NCI-H187 treated with DMSO at 0.1 percent for 48 hours (cell line): ENCODE data around the gene ARHGAP18.

Source experiments
- DNase-seq: peaks from one replicate; lab custom pipeline; 2025; lab: John Stamatoyannopoulos, UW

ARHGAP18 gene, protein sequence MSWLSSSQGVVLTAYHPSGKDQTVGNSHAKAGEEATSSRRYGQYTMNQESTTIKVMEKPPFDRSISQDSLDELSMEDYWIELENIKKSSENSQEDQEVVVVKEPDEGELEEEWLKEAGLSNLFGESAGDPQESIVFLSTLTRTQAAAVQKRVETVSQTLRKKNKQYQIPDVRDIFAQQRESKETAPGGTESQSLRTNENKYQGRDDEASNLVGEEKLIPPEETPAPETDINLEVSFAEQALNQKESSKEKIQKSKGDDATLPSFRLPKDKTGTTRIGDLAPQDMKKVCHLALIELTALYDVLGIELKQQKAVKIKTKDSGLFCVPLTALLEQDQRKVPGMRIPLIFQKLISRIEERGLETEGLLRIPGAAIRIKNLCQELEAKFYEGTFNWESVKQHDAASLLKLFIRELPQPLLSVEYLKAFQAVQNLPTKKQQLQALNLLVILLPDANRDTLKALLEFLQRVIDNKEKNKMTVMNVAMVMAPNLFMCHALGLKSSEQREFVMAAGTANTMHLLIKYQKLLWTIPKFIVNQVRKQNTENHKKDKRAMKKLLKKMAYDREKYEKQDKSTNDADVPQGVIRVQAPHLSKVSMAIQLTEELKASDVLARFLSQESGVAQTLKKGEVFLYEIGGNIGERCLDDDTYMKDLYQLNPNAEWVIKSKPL

DNA sequence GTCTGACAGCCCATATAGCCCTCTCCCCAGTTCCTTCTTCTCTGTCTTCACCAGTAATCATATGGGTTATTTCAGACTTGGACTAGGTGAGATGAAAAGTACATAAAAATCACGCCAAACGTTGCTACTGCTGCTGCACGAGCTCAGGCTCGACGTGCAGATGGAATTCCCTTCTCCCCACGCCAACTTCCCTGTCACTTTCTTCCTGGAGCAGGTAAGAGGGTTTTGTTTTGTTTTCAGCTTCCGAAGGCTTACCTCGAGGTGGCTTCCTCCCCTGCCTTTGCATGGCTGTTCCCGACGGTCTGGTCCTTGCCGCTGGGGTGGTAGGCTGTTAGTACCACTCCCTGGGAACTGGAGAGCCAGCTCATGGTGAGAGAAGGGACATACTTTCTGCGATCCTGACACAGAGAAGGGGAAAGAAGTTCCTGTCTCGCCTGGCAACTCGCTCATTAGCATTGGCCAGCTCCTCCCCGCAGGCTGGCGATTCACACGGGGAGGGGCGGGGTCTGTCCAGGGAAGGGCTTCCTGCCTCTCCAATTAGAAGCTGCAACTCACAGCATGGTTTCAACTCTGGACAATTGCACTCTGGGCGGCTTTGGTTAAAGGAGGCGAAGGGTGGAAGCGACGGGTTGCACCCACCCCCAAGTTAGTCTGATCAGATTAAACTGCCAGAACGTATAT, at the start of gene ARHGAP18:
Gene ARHGAP18 (minus strand): TSS at position 409 of the 681 bp plus-strand sequence. CDS start 41 bp downstream, at position 368.
- peak; percentile 26 for DNase-seq

DNA sequence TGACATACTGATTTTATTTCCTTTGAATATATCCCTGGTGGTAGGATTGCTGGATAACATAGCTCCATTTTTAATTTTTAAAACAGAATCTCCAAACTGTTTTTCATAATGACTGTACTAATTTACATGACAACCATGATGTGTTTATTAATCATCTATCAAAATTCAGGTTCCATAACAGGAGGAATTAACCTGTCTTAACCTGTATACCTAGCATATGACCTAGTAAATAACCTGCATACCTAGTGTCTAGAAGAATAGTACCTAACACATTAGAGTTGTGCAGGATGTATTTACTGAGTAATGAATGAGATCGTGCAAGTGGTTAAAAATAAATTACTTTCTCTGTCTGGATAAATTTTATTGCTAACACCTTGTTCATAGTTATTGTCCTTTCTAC, 45.8 kb upstream of the ARHGAP18 start:
- DNase-seq: no peak

DNA sequence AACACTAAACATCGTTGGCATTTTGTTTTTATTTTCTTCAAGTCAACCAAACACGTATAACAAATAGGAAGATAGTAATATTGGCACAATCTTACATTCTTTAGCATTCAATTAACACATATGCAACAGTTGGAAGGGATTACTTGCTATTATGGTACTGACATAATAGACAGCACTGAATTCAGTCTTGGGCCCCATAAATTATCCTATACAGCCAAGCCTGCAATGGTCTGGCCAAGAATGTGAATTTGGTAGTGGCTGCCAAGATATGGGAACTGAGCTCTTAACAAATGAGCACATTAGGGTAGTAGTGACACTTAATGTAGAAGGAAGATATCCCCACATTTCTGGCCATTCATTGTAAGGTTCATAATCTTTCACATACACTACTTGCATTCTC, 44.8 kb upstream of the ARHGAP18 start:
- no peak for DNase-seq

DNA sequence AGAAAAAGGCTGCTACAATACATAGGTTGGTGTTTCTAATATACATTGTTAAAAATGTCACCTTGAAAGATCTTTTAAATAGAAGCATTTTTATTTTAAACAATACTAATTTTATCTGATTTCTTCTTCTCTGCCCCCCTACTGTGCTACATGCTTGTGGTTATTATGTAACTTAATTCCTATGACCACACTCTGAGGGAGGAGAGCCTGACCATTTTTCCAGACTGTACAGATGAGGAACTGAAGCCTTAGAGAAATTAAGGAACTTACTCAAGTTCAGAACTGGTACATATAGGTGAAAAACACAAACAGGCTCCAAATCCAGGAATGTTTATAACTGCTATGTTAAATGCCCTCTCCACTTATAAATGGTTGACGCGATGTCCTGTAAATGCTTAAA, 43.4 kb upstream of the ARHGAP18 start:
- no peak for DNase-seq

DNA sequence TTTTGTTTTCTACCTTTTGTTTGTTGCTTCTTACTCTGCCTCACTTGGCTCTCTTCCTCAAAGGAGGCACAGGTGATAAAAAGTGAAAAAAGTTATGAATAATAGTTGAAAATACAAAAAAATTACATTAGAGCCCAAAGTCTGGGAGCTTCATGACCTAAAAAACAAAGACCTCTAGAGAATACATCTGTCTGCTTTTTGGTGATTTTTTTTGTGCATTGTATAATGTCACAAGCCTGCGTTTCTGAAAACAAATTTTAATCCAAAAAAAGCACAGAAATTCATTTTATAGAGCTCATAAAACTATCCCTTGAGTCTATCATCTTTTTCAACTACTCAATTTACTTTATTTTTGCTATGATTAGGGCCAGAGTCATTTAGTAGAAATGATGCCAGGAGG, 41.4 kb upstream of the ARHGAP18 start:
- DNase-seq: no peak

DNA sequence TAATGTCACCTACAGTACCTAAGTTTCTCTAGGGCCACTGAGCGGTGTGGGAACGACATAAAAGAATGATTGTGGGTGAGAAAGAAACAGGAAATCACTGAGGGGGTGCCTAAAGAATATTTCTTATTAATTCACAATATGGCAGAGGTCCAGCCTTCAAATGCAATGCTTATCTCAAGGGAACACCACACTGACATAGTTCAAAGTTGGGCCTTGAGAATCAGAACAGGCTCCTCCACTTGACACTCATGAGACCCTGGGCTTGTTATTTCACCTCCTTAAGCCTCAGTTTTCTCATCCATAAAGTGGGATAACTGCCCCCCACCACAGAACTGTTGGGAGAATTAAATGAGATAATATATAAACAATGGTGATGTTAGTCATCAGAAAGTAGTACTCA, 40.4 kb upstream of the ARHGAP18 start:
- no peak for DNase-seq

DNA sequence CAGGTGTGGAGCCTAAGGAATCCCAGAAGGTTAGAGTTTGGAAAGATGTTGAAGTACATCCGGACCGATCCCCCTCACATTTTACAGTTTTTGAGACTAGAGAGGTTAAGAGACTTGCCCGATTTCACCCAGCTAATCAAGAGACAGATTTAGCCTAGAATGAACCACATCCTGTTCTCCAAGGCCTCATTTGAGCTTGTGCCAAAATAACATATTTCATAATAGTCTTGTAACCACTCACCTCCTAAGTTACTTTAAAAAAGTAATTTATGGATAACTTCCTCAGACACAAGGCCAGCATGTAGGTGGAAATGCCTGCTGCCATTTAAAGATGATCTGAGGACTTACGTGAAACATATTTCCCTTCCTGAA, 39.8 kb upstream of the ARHGAP18 start:
- no peak for DNase-seq

DNA sequence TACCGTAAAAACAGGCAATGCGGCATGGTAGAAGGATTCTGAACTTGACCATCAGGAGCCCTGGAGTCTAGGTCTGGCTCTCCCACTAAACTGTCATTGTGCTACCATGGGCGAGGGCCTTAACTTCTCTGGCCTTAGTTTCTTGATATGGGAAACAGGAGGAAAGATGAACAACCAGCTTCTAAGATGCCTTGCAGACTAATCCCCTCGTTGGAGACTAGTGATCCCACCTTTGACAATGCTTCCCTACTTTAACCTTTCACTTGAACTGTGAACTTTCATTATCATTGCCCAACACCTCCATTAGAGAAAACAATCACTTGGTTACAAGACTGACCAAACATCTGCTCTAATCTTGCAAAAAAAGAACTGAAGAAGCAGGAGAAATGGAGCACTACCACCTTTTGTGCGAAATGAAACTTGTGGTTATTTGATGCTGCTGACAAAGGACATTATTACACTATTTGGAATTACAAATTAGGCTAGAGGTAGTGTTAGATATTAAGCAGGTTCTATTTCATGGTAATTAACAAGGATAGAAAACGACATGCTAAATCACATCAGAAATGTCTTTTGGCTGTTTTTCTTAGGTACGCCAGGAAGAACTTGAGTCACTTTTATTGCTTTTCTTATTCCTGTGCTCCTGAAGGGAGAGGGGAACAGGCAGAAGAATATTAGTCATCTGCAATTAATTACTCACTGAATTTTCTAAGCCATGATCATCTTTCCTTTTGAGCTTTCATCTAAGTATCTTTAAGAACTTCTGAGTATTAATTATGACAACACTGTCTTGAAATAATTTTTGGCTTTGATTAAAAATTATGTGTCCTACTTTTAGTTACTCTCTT, 39.1 kb upstream of the ARHGAP18 start:
- DNase-seq: no peak

DNA sequence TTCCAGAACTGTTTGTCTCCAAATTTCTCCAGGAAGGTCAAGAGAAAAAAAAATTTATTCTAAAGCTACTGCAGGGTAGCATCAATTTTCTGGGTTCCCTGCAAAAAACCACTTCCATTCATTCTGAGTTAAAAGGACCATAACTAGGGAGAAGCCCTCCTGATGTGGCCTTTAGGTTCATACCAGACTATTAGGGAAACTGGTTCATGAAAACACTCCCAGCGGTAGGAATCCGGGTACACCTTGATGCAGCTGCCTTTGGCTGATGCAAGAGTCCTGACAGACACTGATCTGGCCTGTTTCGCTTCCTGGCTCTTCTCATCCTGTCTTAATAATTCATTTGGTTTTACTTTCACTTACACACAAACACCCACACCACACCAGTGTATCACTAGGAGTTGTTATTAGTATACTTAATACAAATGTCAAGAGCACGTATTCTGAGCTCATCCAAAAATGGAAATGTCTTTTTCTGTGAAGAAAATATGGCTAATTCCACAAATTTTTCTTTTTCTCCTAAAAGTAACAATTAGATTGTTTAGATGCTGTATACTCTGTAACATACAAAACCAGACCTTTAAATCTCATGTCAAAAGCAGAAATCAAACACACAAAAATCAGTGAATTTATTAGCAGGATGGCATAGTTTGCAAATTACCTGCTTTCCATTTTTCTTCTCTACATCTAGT, 38.4 kb upstream of the ARHGAP18 start:
- DNase-seq: no peak

DNA sequence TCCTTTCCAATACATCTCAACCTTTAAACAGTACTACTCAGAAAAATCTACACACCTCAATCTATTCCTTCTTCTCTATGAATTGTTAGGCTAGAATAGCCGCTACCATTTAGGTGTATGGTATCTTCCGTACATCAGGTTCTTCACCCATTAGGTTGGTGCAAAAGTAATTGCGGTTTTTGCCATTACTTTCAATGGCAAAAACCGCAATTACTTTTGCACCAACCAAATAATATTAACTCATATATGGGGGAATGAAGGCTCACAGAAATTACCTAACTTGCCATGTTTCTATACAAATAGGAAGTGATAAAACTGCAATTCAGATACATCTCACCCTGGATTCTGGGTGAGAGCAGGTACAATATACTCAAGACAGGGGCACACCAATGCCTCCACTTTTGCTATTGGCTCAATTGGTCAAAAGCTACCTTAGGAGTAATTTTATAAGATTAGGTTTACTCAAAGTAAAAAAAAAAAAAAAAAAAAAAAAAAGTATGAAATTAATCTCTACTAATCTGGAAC, 37.7 kb upstream of the ARHGAP18 start:
- no peak for DNase-seq

DNA sequence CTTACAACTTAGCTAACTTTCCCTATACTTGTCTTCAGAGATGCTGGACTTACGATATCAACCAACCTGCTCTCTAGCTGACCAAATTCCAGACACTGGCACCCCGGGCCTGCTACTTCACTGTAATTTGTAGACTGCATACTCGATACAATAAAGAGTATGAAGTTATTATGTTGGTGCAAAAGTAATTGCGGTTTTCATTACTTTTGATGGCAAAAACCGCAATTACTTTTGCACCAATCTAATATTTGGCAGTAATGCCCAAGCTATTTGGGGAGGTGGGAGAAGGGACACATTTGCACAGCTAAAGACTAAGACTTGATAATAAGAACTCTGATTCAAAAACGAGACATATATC, 34.9 kb upstream of the ARHGAP18 start:
- no peak for DNase-seq

DNA sequence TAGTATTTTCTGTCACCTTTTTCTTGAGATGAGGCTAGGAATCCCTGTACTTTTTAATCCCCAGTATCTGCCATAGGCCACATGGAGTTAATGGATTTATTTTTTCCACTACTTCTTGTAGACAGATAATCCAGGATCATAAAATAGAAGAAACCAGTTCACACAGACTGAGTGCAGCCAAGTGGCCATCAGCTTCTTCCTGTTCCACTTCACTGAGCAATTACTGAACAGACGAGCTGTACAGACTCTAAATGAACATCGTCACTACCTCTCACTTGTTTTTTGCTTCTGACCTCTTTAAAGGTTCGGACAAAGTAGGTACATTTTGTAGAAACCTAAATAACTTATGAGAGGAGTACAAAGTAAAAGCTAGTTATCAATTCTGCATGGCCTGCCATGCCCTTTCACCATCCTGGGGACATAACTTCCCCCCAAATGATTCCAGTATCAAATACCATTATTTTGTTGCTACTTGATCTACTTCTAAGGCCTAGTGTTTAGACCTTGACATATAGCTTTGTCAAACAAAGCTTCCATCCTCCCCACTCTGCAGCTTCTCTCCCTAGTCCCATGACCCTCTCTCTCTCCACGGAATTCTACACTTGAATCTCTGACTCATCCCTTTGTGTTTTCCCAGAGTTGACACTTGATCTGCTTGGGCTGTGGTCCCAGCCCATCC, 34.4 kb upstream of the ARHGAP18 start:
- no peak for DNase-seq

DNA sequence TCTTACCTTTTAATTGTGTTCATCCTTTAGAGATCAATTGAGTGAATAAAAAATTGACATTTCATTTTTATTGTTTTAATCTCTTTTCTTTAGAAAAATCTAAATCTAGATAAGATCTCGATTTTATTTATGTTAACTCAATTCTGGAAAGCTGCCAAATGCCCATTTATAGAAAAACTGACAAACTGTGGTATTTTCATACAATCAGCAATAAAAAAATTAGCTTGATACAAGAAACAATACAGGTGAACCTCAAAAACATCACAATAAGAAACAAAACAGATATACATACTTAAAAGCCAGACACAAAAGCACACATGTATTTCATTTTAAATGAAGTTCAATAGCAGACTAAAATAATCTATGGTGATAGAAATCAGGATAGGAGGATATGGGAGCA, 30.0 kb upstream of the ARHGAP18 start:
- no peak for DNase-seq

DNA sequence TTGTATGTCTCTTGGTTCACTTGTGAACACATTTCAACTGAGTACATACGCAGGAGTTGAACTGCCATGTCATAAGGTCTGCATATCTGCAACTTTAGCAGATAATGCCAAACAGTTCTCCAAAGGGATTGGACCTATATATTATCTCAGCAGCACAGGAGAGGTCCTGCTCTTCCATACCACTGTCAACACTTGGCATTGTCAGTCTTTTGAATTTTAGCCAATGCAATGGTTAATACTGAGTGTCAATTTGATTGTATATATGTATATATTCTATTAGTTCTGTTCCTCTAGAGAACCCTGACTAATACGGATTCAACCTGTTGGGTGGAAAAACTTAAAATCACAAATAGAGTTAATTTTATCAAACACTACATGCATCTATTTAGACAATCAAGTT, 26.1 kb upstream of the ARHGAP18 start:
- DNase-seq: no peak

DNA sequence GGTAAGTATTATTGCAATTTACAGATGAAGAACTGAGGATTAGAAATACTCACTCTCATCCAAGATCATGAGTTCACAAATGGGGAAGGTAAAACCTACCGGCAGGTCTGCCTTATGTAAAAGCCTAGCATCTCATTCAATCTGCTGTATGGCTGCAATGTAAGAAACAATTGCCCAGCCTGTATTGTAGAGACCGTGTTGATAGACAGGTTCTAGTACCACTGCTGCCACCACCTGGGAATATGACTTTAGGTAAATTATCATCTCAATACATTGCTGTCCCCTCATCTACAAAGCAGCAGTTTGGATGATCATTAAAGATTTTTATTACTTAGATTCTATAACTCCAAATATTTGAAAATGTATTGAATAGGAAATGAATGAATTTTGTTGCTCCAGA, 23.3 kb upstream of the ARHGAP18 start:
- DNase-seq: no peak

DNA sequence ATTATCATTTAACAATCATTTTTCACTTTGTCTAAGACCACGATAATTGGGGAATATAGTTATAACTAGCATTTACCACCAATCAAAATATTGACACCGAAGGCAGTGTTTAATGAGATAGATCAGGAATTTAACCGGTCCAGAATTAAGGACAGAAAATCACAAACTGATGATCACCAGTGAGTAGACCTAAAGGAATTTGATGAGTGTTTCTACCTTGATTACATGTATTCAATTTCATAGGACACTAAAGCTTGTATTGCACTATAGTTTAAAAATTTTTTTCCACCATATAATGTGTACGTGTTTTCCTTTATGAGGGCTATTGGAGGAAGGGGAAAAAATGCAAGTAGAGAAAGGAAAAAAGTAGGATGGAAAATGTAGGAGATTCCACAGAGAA, 22.6 kb upstream of the ARHGAP18 start:
- DNase-seq: no peak

DNA sequence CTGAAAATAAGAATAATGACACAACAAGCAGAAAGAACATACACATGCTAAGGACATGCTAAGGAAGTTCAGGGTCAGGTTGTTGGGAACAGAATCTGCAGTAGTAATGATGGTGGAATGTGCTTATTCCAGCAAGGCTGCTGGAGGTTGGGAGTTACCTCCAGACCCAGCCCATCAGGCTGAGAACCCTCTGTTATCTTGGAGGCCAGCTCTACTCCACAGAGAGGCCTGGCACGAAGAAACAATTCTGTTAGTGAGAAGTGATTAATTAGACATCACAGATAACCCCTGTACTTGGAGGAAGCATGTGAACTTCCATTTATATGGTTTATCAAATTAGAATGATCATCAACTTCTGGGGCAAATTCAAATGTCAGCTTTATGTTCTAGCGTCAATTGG, 22.1 kb upstream of the ARHGAP18 start:
- DNase-seq: no peak

DNA sequence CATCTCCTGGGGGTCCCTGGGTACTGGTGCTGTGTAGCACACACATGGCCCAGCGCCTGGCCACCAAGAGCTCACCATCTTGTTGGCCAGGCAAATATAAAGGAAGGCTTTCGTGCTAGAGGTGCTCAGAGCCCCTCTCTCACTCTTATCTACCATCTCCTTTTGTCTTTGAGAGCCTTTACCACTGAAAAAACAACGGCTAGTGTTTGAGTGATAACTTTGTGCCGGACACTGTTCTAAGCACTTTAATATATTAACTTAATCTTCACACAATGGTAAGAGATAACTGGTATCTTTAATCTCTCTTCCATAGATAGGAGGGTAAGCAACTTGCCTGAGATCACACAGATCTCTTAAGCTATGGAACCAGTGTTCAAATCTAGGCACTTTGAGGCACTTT, 21.5 kb upstream of the ARHGAP18 start:
- no peak for DNase-seq

DNA sequence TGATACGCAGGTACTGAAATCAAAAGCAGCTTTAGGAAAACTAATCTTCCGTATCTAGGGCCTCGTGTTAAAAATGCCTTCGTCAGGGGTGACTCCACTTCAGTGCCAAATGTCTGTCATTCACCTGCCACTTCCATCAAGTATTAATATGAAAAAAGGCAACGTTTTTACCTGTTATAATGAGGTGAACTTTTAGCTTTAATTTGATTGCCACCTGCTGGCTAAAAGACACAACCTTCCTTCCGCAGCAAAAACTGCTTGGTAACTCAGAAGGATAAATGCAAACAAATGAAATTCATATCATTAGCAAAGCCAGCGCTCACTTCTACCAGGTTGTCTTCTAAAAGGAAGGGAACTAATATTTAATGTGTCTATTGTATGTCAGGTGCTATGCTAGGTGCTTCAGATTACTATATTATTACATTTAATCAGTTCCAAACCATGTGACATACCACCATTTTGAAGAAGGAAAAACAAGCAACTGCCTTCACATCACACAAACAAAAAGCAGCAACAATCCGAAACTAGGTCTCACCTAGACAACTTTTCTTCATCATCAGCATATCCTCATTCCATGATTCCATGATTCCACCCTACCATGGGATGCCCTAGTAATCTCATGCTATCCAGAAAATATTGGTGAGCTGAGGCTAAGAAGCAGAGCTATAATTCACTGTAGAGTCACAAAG, 20.6 kb upstream of the ARHGAP18 start:
- DNase-seq: no peak

DNA sequence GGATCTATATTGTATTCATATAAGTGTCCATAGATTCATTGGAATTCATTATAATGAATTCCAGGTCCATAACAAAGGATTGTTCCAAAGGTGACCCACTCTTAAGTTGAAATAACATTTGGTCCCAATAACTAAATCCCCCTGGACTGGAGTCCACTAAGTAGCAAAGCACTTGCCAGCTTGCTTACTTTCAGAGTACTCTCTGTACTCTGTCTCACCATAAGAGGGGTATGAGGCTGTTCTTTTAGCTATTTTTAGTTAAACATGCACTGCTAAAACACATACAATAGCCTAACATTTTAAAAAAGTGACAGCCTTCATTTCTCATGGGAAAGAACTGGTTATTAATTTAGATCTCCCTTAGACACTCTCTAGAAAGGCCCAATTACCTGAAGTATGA, 16.7 kb upstream of the ARHGAP18 start:
- DNase-seq: no peak
